ENCODE results near the gene FREM2. TPM values are rescaled to one million over a fixed set of nuclear protein-coding genes. Genes with fewer than 3 reads are reported as not detected.
A peak's percentile ranks its signal among the peaks of the same experiment; 100 is the strongest.

FREM2 gene
- total RNA-seq, 1 experiment from 2014 or later: 3.5 TPM

GRCh38 chr13:38758277-38758676 is 71.4 kb downstream of the FREM2 start:
- no peak for DNase-seq (ENCODE audit: low spot score)

GRCh38 chr13:38759390-38759789 is 72.5 kb downstream of the FREM2 start:
- DNase-seq (ENCODE audit: low spot score): no peak

GRCh38 chr13:38763446-38764381 is 76.8 kb downstream of the FREM2 start:
- DNase-seq (ENCODE audit: low spot score): peak; percentile 75

- no peak for DNase-seq (ENCODE audit: low spot score)
Measured at GRCh38 chr13:38766799-38767198, 79.9 kb downstream of the FREM2 start.

- no peak for DNase-seq (ENCODE audit: low spot score)
Measured at GRCh38 chr13:38767506-38768265, 80.8 kb downstream of the FREM2 start.

GRCh38 chr13:38769526-38769925 is 82.6 kb downstream of the FREM2 start:
- no peak for DNase-seq (ENCODE audit: low spot score)

- DNase-seq (ENCODE audit: low spot score): no peak
Measured at GRCh38 chr13:38775085-38775484, 88.2 kb downstream of the FREM2 start.

- no peak for DNase-seq (ENCODE audit: low spot score)
Measured at GRCh38 chr13:38777347-38778119, 90.7 kb downstream of the FREM2 start.

- DNase-seq (ENCODE audit: low spot score): no peak
Measured at GRCh38 chr13:38781539-38781938, 94.7 kb downstream of the FREM2 start.

- peak; percentile 69 for DNase-seq (ENCODE audit: low spot score)
Measured at GRCh38 chr13:38784036-38784880, 97.4 kb downstream of the FREM2 start.

- DNase-seq (ENCODE audit: low spot score): peak; percentile 57
Measured at GRCh38 chr13:38785042-38785441, 98.2 kb downstream of the FREM2 start.

- peak; percentile 40 for DNase-seq (ENCODE audit: low spot score)
Measured at GRCh38 chr13:38785490-38785889, 98.6 kb downstream of the FREM2 start.

GRCh38 chr13:38787550-38787949 is 100.7 kb downstream of the FREM2 start:
- DNase-seq (ENCODE audit: low spot score): no peak

- DNase-seq (ENCODE audit: low spot score): no peak
Measured at GRCh38 chr13:38796890-38797289, 110.0 kb downstream of the FREM2 start.

- DNase-seq (ENCODE audit: low spot score): no peak
Measured at GRCh38 chr13:38803531-38803930, 116.7 kb downstream of the FREM2 start.

- DNase-seq (ENCODE audit: low spot score): no peak
Measured at GRCh38 chr13:38804061-38804460, 117.2 kb downstream of the FREM2 start.

- no peak for DNase-seq (ENCODE audit: low spot score)
Measured at GRCh38 chr13:38804536-38804935, 117.7 kb downstream of the FREM2 start.

GRCh38 chr13:38814331-38814730 is 127.5 kb downstream of the FREM2 start:
- peak; percentile 30 for DNase-seq (ENCODE audit: low spot score)

- DNase-seq (ENCODE audit: low spot score): no peak
Measured at GRCh38 chr13:38819053-38819452, 132.2 kb downstream of the FREM2 start.

GRCh38 chr13:38819596-38819995 is 132.7 kb downstream of the FREM2 start:
- no peak for DNase-seq (ENCODE audit: low spot score)

All from HT-29 (cell line).